Stomach smooth muscle (tissue), 2 donors: ENCODE measurements around the gene KPNA3.

Experiments used
- H3K27ac ChIP-seq: one replicate; pipeline ENCODE4 v1.7.0; 2013; ENCODE audit warnings: mild to moderate bottlenecking, low read length, inconsistent platforms
- H3K27me3 ChIP-seq, 2 donors: one replicate each; pipeline ENCODE4 v1.7.0; 2013; ENCODE audit warnings: low read length in 2 of 2; ENCODE audit not compliant: insufficient read depth in 2 of 2, control insufficient read depth in 1 of 2
- H3K36me3 ChIP-seq, 2 donors: one replicate each; pipeline ENCODE4 v1.7.0; 2013; ENCODE audit warnings: low read length in 2 of 2; ENCODE audit not compliant: control insufficient read depth in 2 of 2, insufficient read depth in 2 of 2
- H3K4me1 ChIP-seq: one replicate; pipeline ENCODE4 v1.7.0; 2013; ENCODE audit warnings: low read length; ENCODE audit not compliant: control insufficient read depth, insufficient read depth
- H3K4me3 ChIP-seq, 2 donors: one replicate each; pipeline ENCODE4 v1.7.0; 2013; ENCODE audit warnings: low read length in 2 of 2
- H3K9ac ChIP-seq, 2 donors: one replicate each; pipeline ENCODE4 v1.7.0; 2013; ENCODE audit warnings: low read length in 2 of 2, mild to moderate bottlenecking in 1 of 2
- H3K9me3 ChIP-seq, 2 donors: one replicate each; pipeline ENCODE4 v1.7.0; 2013; ENCODE audit warnings: low read length in 2 of 2; ENCODE audit not compliant: control insufficient read depth in 2 of 2
- donor health status: healthy.
- donor health status: Pancreatic carcinoma.

The KPNA3 gene

GRCh38 chr13:49679246-49679645, 113.2 kb downstream of the KPNA3 start:
- Histone ChIP-seq H3K4me3 (no peak overlapping the region), H3K36me3 (peaks cover 0 to 4% of the 10 kb centered on the region in 2 donors), H3K9me3 (no peaks in the 10 kb centered on the region), H3K27me3 (no peaks in the 10 kb centered on the region), H3K27ac (no peak overlapping the region), H3K9ac (no peak overlapping the region), H3K4me1 (no peaks in the 10 kb centered on the region)

GRCh38 chr13:49678191-49678914, 114.1 kb downstream of the KPNA3 start:
- H3K9me3 ChIP-seq: no peaks in the 10 kb centered on the region
- H3K27me3 ChIP-seq: no peaks in the 10 kb centered on the region
- H3K4me3 ChIP-seq: no peak overlapping the region
- H3K27ac ChIP-seq: no peak overlapping the region
- no peak overlapping the region for H3K9ac ChIP-seq
- H3K4me1 ChIP-seq: no peaks in the 10 kb centered on the region
- H3K36me3 ChIP-seq: peaks cover 0 to 4% of the 10 kb centered on the region in 2 donors

GRCh38 chr13:49676581-49677298, 115.7 kb downstream of the KPNA3 start:
- Histone ChIP-seq H3K4me3 (no peak overlapping the region), H3K27me3 (no peaks in the 10 kb centered on the region), H3K4me1 (no peaks in the 10 kb centered on the region), H3K27ac (no peak overlapping the region), H3K36me3 (peaks cover 0 to 4% of the 10 kb centered on the region in 2 donors), H3K9me3 (no peaks in the 10 kb centered on the region), H3K9ac (no peak overlapping the region)

- H3K4me1 ChIP-seq: no peaks in the 10 kb centered on the region
- H3K9ac ChIP-seq: no peak overlapping the region
- no peak overlapping the region for H3K4me3 ChIP-seq
- peaks cover 0 to 9% of the 10 kb centered on the region in 2 donors for H3K36me3 ChIP-seq
- H3K9me3 ChIP-seq: no peaks in the 10 kb centered on the region
- no peaks in the 10 kb centered on the region for H3K27me3 ChIP-seq
- H3K27ac ChIP-seq: no peak overlapping the region
These were observed 121.7 kb downstream of the KPNA3 start for GRCh38 chr13:49670828-49671227.

GRCh38 chr13:49669735-49670309, 122.7 kb downstream of the KPNA3 start:
- H3K4me1 ChIP-seq: no peaks in the 10 kb centered on the region
- no peak overlapping the region for H3K27ac ChIP-seq
- H3K9me3 ChIP-seq: no peaks in the 10 kb centered on the region
- no peak overlapping the region for H3K4me3 ChIP-seq
- H3K9ac ChIP-seq: no peak overlapping the region
- H3K36me3 ChIP-seq: peaks cover 0 to 11% of the 10 kb centered on the region in 2 donors
- no peaks in the 10 kb centered on the region for H3K27me3 ChIP-seq

GRCh38 chr13:49667773-49668172, 124.7 kb downstream of the KPNA3 start:
- H3K4me3 ChIP-seq: no peak overlapping the region
- H3K27ac ChIP-seq: no peak overlapping the region
- H3K27me3 ChIP-seq: no peaks in the 10 kb centered on the region
- H3K9me3 ChIP-seq: no peaks in the 10 kb centered on the region
- peaks cover 3 to 14% of the 10 kb centered on the region in 2 donors for H3K36me3 ChIP-seq
- no peaks in the 10 kb centered on the region for H3K4me1 ChIP-seq
- no peak overlapping the region for H3K9ac ChIP-seq

GRCh38 chr13:49664606-49665005, 127.9 kb downstream of the KPNA3 start:
- H3K4me3 ChIP-seq: no peak overlapping the region
- H3K36me3 ChIP-seq: peaks cover 7 to 22% of the 10 kb centered on the region in 2 donors
- no peaks in the 10 kb centered on the region for H3K4me1 ChIP-seq
- H3K27me3 ChIP-seq: no peaks in the 10 kb centered on the region
- H3K27ac ChIP-seq: no peak overlapping the region
- H3K9me3 ChIP-seq: no peaks in the 10 kb centered on the region
- H3K9ac ChIP-seq: no peak overlapping the region

- H3K27ac ChIP-seq: no peak overlapping the region
- H3K9ac ChIP-seq: no peak overlapping the region
- no peak overlapping the region for H3K4me3 ChIP-seq
- no peaks in the 10 kb centered on the region for H3K27me3 ChIP-seq
- no peaks in the 10 kb centered on the region for H3K4me1 ChIP-seq
- peaks cover 3 to 8% of the 10 kb centered on the region in 2 donors for H3K36me3 ChIP-seq
- H3K9me3 ChIP-seq: no peaks in the 10 kb centered on the region
These were observed 135.2 kb downstream of the KPNA3 start for GRCh38 chr13:49657241-49657641.

- Histone ChIP-seq H3K4me3 (no peak overlapping the region), H3K36me3 (peaks cover 0 to 6% of the 10 kb centered on the region in 2 donors), H3K9ac (no peak overlapping the region), H3K4me1 (no peaks in the 10 kb centered on the region), H3K27me3 (no peaks in the 10 kb centered on the region), H3K27ac (no peak overlapping the region), H3K9me3 (no peaks in the 10 kb centered on the region)
These were observed 136.6 kb downstream of the KPNA3 start for GRCh38 chr13:49655906-49656305.

GRCh38 chr13:49654011-49654410, 138.5 kb downstream of the KPNA3 start:
- no peak overlapping the region for H3K4me3 ChIP-seq
- H3K27me3 ChIP-seq: no peaks in the 10 kb centered on the region
- H3K36me3 ChIP-seq: no peaks in the 10 kb centered on the region
- no peak overlapping the region for H3K27ac ChIP-seq
- H3K9ac ChIP-seq: no peak overlapping the region
- H3K9me3 ChIP-seq: no peaks in the 10 kb centered on the region
- H3K4me1 ChIP-seq: peaks cover 4% of the 10 kb centered on the region

GRCh38 chr13:49653478-49653877, 139.0 kb downstream of the KPNA3 start:
- no peaks in the 10 kb centered on the region for H3K36me3 ChIP-seq
- H3K9ac ChIP-seq: no peak overlapping the region
- H3K4me3 ChIP-seq: no peak overlapping the region
- no peaks in the 10 kb centered on the region for H3K9me3 ChIP-seq
- no peak overlapping the region for H3K27ac ChIP-seq
- no peaks in the 10 kb centered on the region for H3K27me3 ChIP-seq
- H3K4me1 ChIP-seq: peaks cover 4% of the 10 kb centered on the region
